Lower leg skin (tissue), 3 donors: ENCODE data around the gene SLC6A18.

ENCODE experiments used
- CTCF ChIP-seq, 3 donors: fragments of 450-650 bp; IDR thresholded peaks; one replicate each; pipeline ENCODE4 v1.5.1; 2016; ENCODE audit warnings: antibody characterized with exemption in 3 of 3, mild to moderate bottlenecking in 3 of 3, moderate library complexity in 2 of 3
- POLR2A ChIP-seq, 2 donors: fragments of 450-650 bp; IDR thresholded peaks; one replicate each; pipeline ENCODE4 v1.6.1; 2016 to 2017; ENCODE audit warnings: antibody characterized with exemption in 2 of 2, mild to moderate bottlenecking in 1 of 2, moderate library complexity in 1 of 2

- TF ChIP-seq POLR2A (IDR thresholded peaks at IDR 0.05) = no peak
- no peak for TF ChIP-seq CTCF (IDR thresholded peaks at IDR 0.05)
Observed at GRCh38 chr5:1196562-1196961, 28.6 kb upstream of the SLC6A18 start.
